Glutamatergic neuron (in vitro differentiated cells): ENCODE measurements around the gene PXYLP1. TPM values are rescaled to one million over a fixed set of nuclear protein-coding genes. Genes with fewer than 3 reads are reported as not detected.

Source experiments
- DNase-seq: peaks from one replicate; pipeline ENCODE4 v3.0.0; 2022
- H3K27ac Mint-ChIP-seq: one replicate; pipeline ENCODE4 v1.8.0; 2020; ENCODE audit warnings: mild to moderate bottlenecking, mixed read lengths, inconsistent platforms; ENCODE audit not compliant: unreplicated experiment
- H3K27me3 Mint-ChIP-seq: one replicate; pipeline ENCODE4 v1.8.0; 2020; ENCODE audit warnings: mild to moderate bottlenecking, moderate library complexity, mixed read lengths, inconsistent platforms; ENCODE audit not compliant: unreplicated experiment
- H3K36me3 Mint-ChIP-seq: one replicate; pipeline ENCODE4 v1.8.0; 2020; ENCODE audit warnings: mild to moderate bottlenecking, mixed read lengths, inconsistent platforms; ENCODE audit not compliant: unreplicated experiment
- H3K4me1 Mint-ChIP-seq: one replicate; pipeline ENCODE4 v1.8.0; 2020; ENCODE audit warnings: mild to moderate bottlenecking, low read depth, mixed read lengths, inconsistent platforms; ENCODE audit not compliant: unreplicated experiment
- H3K4me3 Mint-ChIP-seq: one replicate; pipeline ENCODE4 v1.8.0; 2020; ENCODE audit warnings: mild to moderate bottlenecking, mixed read lengths, inconsistent platforms; ENCODE audit not compliant: unreplicated experiment
- H3K9me3 Mint-ChIP-seq: one replicate; pipeline ENCODE4 v1.8.0; 2020; ENCODE audit warnings: mild to moderate bottlenecking, moderate library complexity, mixed read lengths, inconsistent platforms; ENCODE audit not compliant: unreplicated experiment
- CTCF ChIP-seq: fragments of 200-600 bp; sonication (generic); IDR thresholded peaks from one replicate; pipeline ENCODE4 v1.5.0; 2021; ENCODE audit not compliant: partially characterized antibody, unreplicated experiment
- total RNA-seq: library from RNA; stranded (reverse); fragmentation: NEBNext Ultra II Directional; extraction: Animal tissue kit (Norgen Biotek cat#: 25700); gene quantifications from one replicate; pipeline ENCODE4 v1.2.1, GENCODE V29; 2021; ENCODE audit not compliant: unreplicated experiment

PXYLP1 gene
- total RNA-seq, 1 donor from 2014 or later, result 42.7 TPM

- H3K36me3 Mint-ChIP-seq, result no peaks in the 10 kb centered on the region
- H3K27ac Mint-ChIP-seq, result no peak overlapping the region
- peaks cover 4% of the 10 kb centered on the region for H3K9me3 Mint-ChIP-seq
- no peak overlapping the region for H3K4me3 Mint-ChIP-seq
- no peak for TF ChIP-seq CTCF
- no peak for DNase-seq
- H3K27me3 Mint-ChIP-seq, result peaks cover 2% of the 10 kb centered on the region
- H3K4me1 Mint-ChIP-seq, result peaks cover 26% of the 10 kb centered on the region
Measured at GRCh38 chr3:141237701-141238521, 6.3 kb downstream of the PXYLP1 start.

- H3K27ac Mint-ChIP-seq, result no peak overlapping the region
- no peak for DNase-seq
Measured at GRCh38 chr3:141239511-141240281, 8.1 kb downstream of the PXYLP1 start.

GRCh38 chr3:141240286-141240685 is 8.7 kb downstream of the PXYLP1 start:
- H3K27ac Mint-ChIP-seq, result no peak overlapping the region
- H3K4me1 Mint-ChIP-seq, result peaks cover 24% of the 10 kb centered on the region
- no peak overlapping the region for H3K4me3 Mint-ChIP-seq
- H3K36me3 Mint-ChIP-seq, result no peaks in the 10 kb centered on the region
- no peak for DNase-seq
- no peak for TF ChIP-seq CTCF
- peaks cover 4% of the 10 kb centered on the region for H3K9me3 Mint-ChIP-seq
- peaks cover 2% of the 10 kb centered on the region for H3K27me3 Mint-ChIP-seq

More at GRCh38 chr3:141239511-141240281, 8.1 kb downstream of the PXYLP1 start:
- Mint-ChIP-seq H3K9me3 (peaks cover 7% of the 10 kb centered on the region), H3K27me3 (peaks cover 2% of the 10 kb centered on the region), H3K4me1 (peaks cover 26% of the 10 kb centered on the region), H3K36me3 (no peaks in the 10 kb centered on the region), H3K4me3 (no peak overlapping the region)
- no peak for TF ChIP-seq CTCF

- TF ChIP-seq CTCF, result no peak
Measured at GRCh38 chr3:141240687-141241615, 9.3 kb downstream of the PXYLP1 start.

More at GRCh38 chr3:141240687-141241615, 9.3 kb downstream of the PXYLP1 start:
- no peak for DNase-seq
- no peaks in the 10 kb centered on the region for H3K36me3 Mint-ChIP-seq
- H3K9me3 Mint-ChIP-seq, result peaks cover 4% of the 10 kb centered on the region
- H3K27ac Mint-ChIP-seq, result no peak overlapping the region
- no peak overlapping the region for H3K4me3 Mint-ChIP-seq
- H3K27me3 Mint-ChIP-seq, result peaks cover 2% of the 10 kb centered on the region
- H3K4me1 Mint-ChIP-seq, result peaks cover 24% of the 10 kb centered on the region
